Peyer's patch (tissue), 4 donors: Measurements from ENCODE around the gene FKBP1A. TPM values are rescaled to one million over a fixed set of nuclear protein-coding genes. Genes with fewer than 3 reads are reported as not detected.

ENCODE experiments used
- DNase-seq, 3 donors: peaks; one replicate each; pipeline ENCODE4 v3.0.0-alpha.2; 2017 to 2019
- H3K27ac ChIP-seq, 4 donors: fragments of 200-600 bp; sonication (generic); one replicate each; pipeline ENCODE4 v1.5.1; 2016 to 2019
- H3K27me3 ChIP-seq, 2 donors: fragments of 200-600 bp; sonication (generic); one replicate each; pipeline ENCODE4 v1.5.1; 2019
- H3K36me3 ChIP-seq, 3 donors: fragments of 200-600 bp; sonication (generic); one replicate each; pipeline ENCODE4 v1.5.1; 2016 to 2019
- H3K4me1 ChIP-seq, 4 donors: fragments of 200-600 bp; sonication (generic); one replicate each; pipeline ENCODE4 v1.5.1; 2016 to 2019
- H3K4me3 ChIP-seq, 4 donors: fragments of 200-600 bp; sonication (generic); 1 replicate in 3 of 4; 2 replicates in 1 of 4; pipeline ENCODE4 v1.5.1; 2016 to 2019; ENCODE audit warnings: mild to moderate bottlenecking in 1 of 4
- H3K9me3 ChIP-seq, 4 donors: fragments of 200-600 bp; sonication (generic); one replicate each; pipeline ENCODE4 v1.5.1; 2016 to 2019; ENCODE audit warnings: mild to moderate bottlenecking in 1 of 4
- POLR2A ChIP-seq, 2 donors: fragments of 450-650 bp; IDR thresholded peaks; one replicate each; pipeline ENCODE4 v1.5.1; 2017; ENCODE audit warnings: antibody characterized with exemption in 2 of 2, mild to moderate bottlenecking in 2 of 2, moderate library complexity in 2 of 2
- total RNA-seq, 4 donors: library from RNA; depleted of rRNA; stranded (reverse); fragments of >200 nt; gene quantifications; one replicate each; pipeline ENCODE4 v1.1.0, GENCODE V29; 2016
- TF ChIP-seq, protein P1 (sequence below), 6 experiments: fragments of 450-650 bp in 4 of 6; fragments of 200-600 bp in 2 of 6; sonication (generic) in 1 of 6; IDR thresholded peaks; one replicate each; pipeline ENCODE4 v1.5.1; 2017 to 2019; ENCODE audit warnings: antibody characterized with exemption in 6 of 6, mild to moderate bottlenecking in 3 of 6, moderate library complexity in 1 of 6

FKBP1A gene
- total RNA-seq: 100 to 1,000 TPM in 2 of 4 donors, 10 to 100 TPM in 2; 76.9 to 165 (median 98.5) TPM

DNA sequence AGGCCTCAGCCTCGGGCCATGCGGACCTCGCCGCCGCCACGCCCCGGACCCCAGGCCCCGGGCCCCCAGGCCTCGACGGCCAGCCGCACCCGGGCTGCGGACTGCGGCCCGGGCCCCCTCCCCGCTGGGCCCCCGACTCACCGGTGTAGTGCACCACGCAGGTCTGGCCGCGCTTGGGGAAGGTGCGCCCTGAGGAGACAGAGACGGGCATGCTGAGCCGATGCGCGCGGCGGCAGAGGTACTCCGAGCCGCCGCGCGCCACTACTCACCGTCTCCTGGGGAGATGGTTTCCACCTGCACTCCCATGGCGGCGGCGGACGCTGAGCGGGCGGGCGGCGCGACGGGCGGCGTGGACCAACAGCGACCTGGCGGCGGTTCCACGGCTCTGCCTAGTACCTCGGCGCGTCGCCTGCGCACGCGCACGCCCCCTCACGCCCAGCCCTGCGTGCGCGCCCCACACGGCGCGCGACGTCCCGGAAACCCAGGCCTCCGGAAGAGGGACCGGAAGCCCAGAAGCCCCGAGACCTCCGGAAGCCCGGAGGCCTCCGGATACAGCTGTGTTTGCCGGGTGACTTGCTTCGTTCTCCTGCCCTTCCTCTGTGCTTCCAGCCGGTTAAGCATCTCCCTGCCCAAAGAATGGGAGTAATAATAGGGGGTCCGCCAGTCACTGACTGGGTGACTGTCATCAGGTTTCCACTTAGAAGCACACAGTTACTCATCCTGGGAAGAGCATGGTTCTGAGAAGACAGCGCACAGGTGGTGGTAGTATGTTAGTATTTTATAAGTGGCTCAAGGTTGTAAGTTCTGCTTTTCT is at the start of gene FKBP1A:
Gene FKBP1A (minus strand): TSS at position 362 of the 814 bp plus-strand sequence. CDS start 56 bp downstream, at position 306.
- peak; percentile 88 to 96 (median 95) for DNase-seq
- Histone ChIP-seq H3K27ac (peak within 1 kb of the TSS; percentile 78 to 88 (median 84)), H3K36me3 (no peaks in the 10 kb centered on the region), H3K9me3 (no peaks in the 10 kb centered on the region), H3K27me3 (no peaks in the 10 kb centered on the region), H3K4me1 (peaks cover 0 to 48% (median 29%) of the 10 kb centered on the region in 4 donors), H3K4me3 (peak within 1 kb of the TSS; percentile 91 to 97 (median 94))
- TF ChIP-seq, protein P1, sequence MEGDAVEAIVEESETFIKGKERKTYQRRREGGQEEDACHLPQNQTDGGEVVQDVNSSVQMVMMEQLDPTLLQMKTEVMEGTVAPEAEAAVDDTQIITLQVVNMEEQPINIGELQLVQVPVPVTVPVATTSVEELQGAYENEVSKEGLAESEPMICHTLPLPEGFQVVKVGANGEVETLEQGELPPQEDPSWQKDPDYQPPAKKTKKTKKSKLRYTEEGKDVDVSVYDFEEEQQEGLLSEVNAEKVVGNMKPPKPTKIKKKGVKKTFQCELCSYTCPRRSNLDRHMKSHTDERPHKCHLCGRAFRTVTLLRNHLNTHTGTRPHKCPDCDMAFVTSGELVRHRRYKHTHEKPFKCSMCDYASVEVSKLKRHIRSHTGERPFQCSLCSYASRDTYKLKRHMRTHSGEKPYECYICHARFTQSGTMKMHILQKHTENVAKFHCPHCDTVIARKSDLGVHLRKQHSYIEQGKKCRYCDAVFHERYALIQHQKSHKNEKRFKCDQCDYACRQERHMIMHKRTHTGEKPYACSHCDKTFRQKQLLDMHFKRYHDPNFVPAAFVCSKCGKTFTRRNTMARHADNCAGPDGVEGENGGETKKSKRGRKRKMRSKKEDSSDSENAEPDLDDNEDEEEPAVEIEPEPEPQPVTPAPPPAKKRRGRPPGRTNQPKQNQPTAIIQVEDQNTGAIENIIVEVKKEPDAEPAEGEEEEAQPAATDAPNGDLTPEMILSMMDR (IDR thresholded peaks at IDR 0.05): peak; percentile 1 to 54 (median 36)
- peak; percentile 78 to 92 for TF ChIP-seq POLR2A (IDR thresholded peaks at IDR 0.05)

GRCh38 chr20:1442304-1442703 is 49.5 kb upstream of the FKBP1A start:
- TF ChIP-seq, protein P1 (IDR thresholded peaks at IDR 0.05): no peak
- TF ChIP-seq POLR2A (IDR thresholded peaks at IDR 0.05): no peak
- Histone ChIP-seq H3K9me3 (no peaks in the 10 kb centered on the region), H3K4me1 (no peaks in the 10 kb centered on the region), H3K27me3 (no peaks in the 10 kb centered on the region), H3K36me3 (peaks cover 0 to 58% (median 0%) of the 10 kb centered on the region in 3 donors), H3K4me3 (no peak overlapping the region), H3K27ac (no peak overlapping the region)
- no peak for DNase-seq

DNA sequence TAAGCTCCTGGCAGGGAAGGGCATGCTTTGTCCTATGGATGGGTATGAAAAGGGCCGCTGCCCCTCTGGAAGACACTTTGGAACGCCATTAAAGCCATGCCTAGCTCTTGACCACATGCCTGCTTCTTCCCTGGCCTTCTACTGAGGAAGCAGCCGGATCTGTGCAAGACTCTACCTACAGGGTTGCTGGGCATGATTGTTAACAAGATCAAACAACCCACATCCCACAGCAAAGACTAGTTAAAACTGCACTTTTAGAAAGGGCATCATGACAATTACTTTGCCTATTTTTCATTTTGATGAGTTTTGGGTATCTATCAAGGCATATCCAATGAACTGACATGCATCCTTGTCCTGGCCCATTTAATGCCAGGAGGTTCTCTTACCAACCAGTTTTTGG is 48.3 kb upstream of the FKBP1A start:
- H3K27me3 ChIP-seq: no peaks in the 10 kb centered on the region

GRCh38 chr20:1440024-1440423 is 47.2 kb upstream of the FKBP1A start:
- Histone ChIP-seq H3K4me3 (no peak overlapping the region), H3K36me3 (peaks cover 0 to 35% (median 0%) of the 10 kb centered on the region in 3 donors), H3K9me3 (no peaks in the 10 kb centered on the region), H3K27ac (no peak overlapping the region), H3K27me3 (no peaks in the 10 kb centered on the region), H3K4me1 (no peaks in the 10 kb centered on the region)
- peak in 1 of 3 donors; percentile 19 for DNase-seq
- no peak for TF ChIP-seq POLR2A (IDR thresholded peaks at IDR 0.05)
- TF ChIP-seq, protein P1 (IDR thresholded peaks at IDR 0.05): peak in 2 of 6 experiments; percentile 14 to 17

More for the DNA sequence above, 48.3 kb upstream of the FKBP1A start:
- Histone ChIP-seq H3K4me3 (no peak overlapping the region), H3K4me1 (no peaks in the 10 kb centered on the region), H3K36me3 (peaks cover 0 to 46% (median 0%) of the 10 kb centered on the region in 3 donors), H3K9me3 (no peaks in the 10 kb centered on the region), H3K27ac (no peak overlapping the region)
- TF ChIP-seq, protein P1 (IDR thresholded peaks at IDR 0.05): no peak
- TF ChIP-seq POLR2A (IDR thresholded peaks at IDR 0.05): no peak
- no peak for DNase-seq

GRCh38 chr20:1438361-1438760 is 45.5 kb upstream of the FKBP1A start:
- no peak overlapping the region for H3K27ac ChIP-seq
- TF ChIP-seq POLR2A (IDR thresholded peaks at IDR 0.05): no peak
- TF ChIP-seq, protein P1 (IDR thresholded peaks at IDR 0.05): no peak

More at GRCh38 chr20:1438361-1438760, 45.5 kb upstream of the FKBP1A start:
- H3K9me3 ChIP-seq: no peaks in the 10 kb centered on the region
- H3K36me3 ChIP-seq: peaks cover 0 to 18% (median 0%) of the 10 kb centered on the region in 3 donors
- DNase-seq: no peak
- H3K4me3 ChIP-seq: no peak overlapping the region
- no peaks in the 10 kb centered on the region for H3K27me3 ChIP-seq
- H3K4me1 ChIP-seq: peaks cover 0 to 4% (median 0%) of the 10 kb centered on the region in 4 donors
